Heart left ventricle (tissue), 16 donors: ENCODE measurements around the gene CCL5. TPM values are rescaled to one million over a fixed set of nuclear protein-coding genes. Genes with fewer than 3 reads are reported as not detected.

ENCODE experiments used
- ATAC-seq, 4 donors: fragments of 200-7000 bp; cut with Tn5 transposase; one replicate each; pipeline ENCODE4 v1.9.1; 2020 to 2022; ENCODE audit warnings: moderate library complexity in 4 of 4, mild to moderate bottlenecking in 3 of 4, moderate number of reproducible peaks in 1 of 4
- DNase-seq, 5 donors: peaks; one replicate each; pipeline ENCODE4 v3.0.0-alpha.2; 2020
- H3K27ac ChIP-seq, 12 donors: fragments of 200-600 bp; sonication (generic) in 4 of 12; one replicate each; pipeline versions ENCODE4 v1.5.0 to v1.8.0; 2016 to 2022; ENCODE audit warnings: mild to moderate bottlenecking in 2 of 12
- H3K27me3 ChIP-seq, 9 donors: fragments of 200-600 bp; sonication (generic) in 2 of 9; one replicate each; pipeline versions ENCODE4 v1.5.1 to v1.8.0; 2016 to 2022; ENCODE audit warnings: mild to moderate bottlenecking in 3 of 9
- H3K36me3 ChIP-seq, 9 donors: fragments of 200-600 bp; sonication (generic) in 2 of 9; one replicate each; pipeline versions ENCODE4 v1.5.0 to v1.8.0; 2018 to 2022; ENCODE audit warnings: mild to moderate bottlenecking in 2 of 9
- H3K4me1 ChIP-seq, 12 donors: fragments of 200-600 bp; sonication (generic) in 4 of 12; one replicate each; pipeline versions ENCODE4 v1.5.0 to v1.8.0; 2016 to 2022; ENCODE audit warnings: mild to moderate bottlenecking in 3 of 12
- H3K4me3 ChIP-seq, 12 donors: fragments of 200-600 bp; sonication (generic) in 4 of 12; one replicate each; pipeline versions ENCODE4 v1.5.0 to v1.8.0; 2017 to 2022; ENCODE audit warnings: mild to moderate bottlenecking in 9 of 12, moderate library complexity in 4 of 12
- H3K9me3 ChIP-seq, 12 donors: fragments of 200-600 bp; sonication (generic) in 4 of 12; one replicate each; pipeline versions ENCODE4 v1.5.0 to v1.8.0; 2016 to 2022; ENCODE audit warnings: mild to moderate bottlenecking in 1 of 12
- CTCF ChIP-seq, 12 donors: fragments of 200-600 bp; sonication (generic) in 4 of 12; IDR thresholded peaks; one replicate each; pipeline versions ENCODE4 v1.5.0 to v1.8.0; 2018 to 2022; ENCODE audit warnings: antibody characterized with exemption in 12 of 12, mild to moderate bottlenecking in 5 of 12
- POLR2A ChIP-seq, 2 donors: fragments of 450-650 bp; IDR thresholded peaks; one replicate each; pipeline ENCODE4 v1.6.1; 2017; ENCODE audit warnings: antibody characterized with exemption in 2 of 2, mild to moderate bottlenecking in 2 of 2, moderate library complexity in 2 of 2
- WGBS, 4 donors: extraction: QIAGEN DNeasy Blood & Tissue Kit in 2 of 4; methylation state at CpG; one replicate each; pipeline versions ENCODE4 v1.1.5 to v1.1.7; 2013 to 2018; 5-methylcytosine and 5-hydroxymethylcytosine counted together
- intact Hi-C, 10 donors: fragments of 100-400 bp; cut with DNase I; formaldehyde crosslinking; loops; one replicate each; pipeline versions ENCODE4 v1.11.1 to v1.14.2; 2022
- polyA plus RNA-seq, 2 donors: library from polyadenylated mRNA; stranded (reverse); fragments of 200-250 nt; gene quantifications; one replicate each; pipeline ENCODE4 v1.2.3, GENCODE V29; 2013
- total RNA-seq, 9 donors: library from RNA; depleted of rRNA in 2 of 9; stranded (reverse); fragments of >200 nt in 2 of 9; fragmentation: NEBNext Ultra II Directional in 3 of 9; extraction: Animal tissue kit (Norgen Biotek cat#: 25700) in 3 of 9; gene quantifications; one replicate each; pipeline versions ENCODE4 v1.1.0 to v1.2.4, GENCODE V29; 2016 to 2023
- donor health status: ischemic (EF 13 %, LVEDD 7.1; RV severe dilation, severe dysfunction).
- donor health status: healthy with polysubstance abuse.
- donor health status: DM: no; HTN: yes; CAD: no.
- donor health status: DM: no; HTN: no; CAD: no.
- donor health status: ischemic (EF 25% LVEDD 6.9; RV normal size, moderate dysfunction).
- donor health status: ischemic (EF 25% LVEDD 5.7; RV mildly dilated, moderate dysfunction).
- donor health status: healthy.
- donor health status: DM: yes; HTN: yes; CAD: no.
- donor health status: ischemic (EF 35%, LVEDD 5.7; RV mildly dilated, moderate dysfunction).
- donor health status: nonischemic (EF 11% LVEDD 7.7; RV severe dilation, severe dysfunction).
- donor health status: DM: yes; HTN: yes; CAD: no.
- donor health status: PGD.
- donor health status: ischemic (EF 29% LVEDD 5.4; RV normal size, mild dysfunction).
- donor health status: nonischemic (EF 23%, LVEDD 6.1; RV moderate dilation, normal function).

The CCL5 gene
- total and polyA plus RNA-seq, 11 donors, result 0.46 to 23.7 (median 1.4) TPM; not detected in 1

- Histone ChIP-seq H3K27ac (peak overlapping the region in 2 of 12 donors; percentile 17 to 78), H3K36me3 (no peaks in the 10 kb centered on the region), H3K4me1 (peaks cover 0 to 39% (median 0%) of the 10 kb centered on the region in 12 donors), H3K27me3 (peaks cover 0 to 6% (median 0%) of the 10 kb centered on the region in 9 donors), H3K4me3 (no peak overlapping the region), H3K9me3 (no peaks in the 10 kb centered on the region)
- TF ChIP-seq POLR2A (IDR thresholded peaks at IDR 0.05) (no peak), CTCF (IDR thresholded peaks at IDR 0.05) (no peak)
- ATAC-seq (no peak), DNase-seq (peak in 2 of 5 donors; percentile 12 to 39)
- 70 to 87% (median 78%) methylated on average over 2 of the region's 2 CpGs for WGBS, 4 donors
- intact Hi-C loops, result loop anchor here in 2 of 10 donors (5.0 to 10.0 kb wide), 2 partner anchors 65 to 162 kb away; no protein-coding TSS in a partner anchor
Observed at GRCh38 chr17:35889818-35890773, 9.9 kb upstream of the CCL5 start.

GRCh38 chr17:35889241-35889640 is 9.1 kb upstream of the CCL5 start:
- Histone ChIP-seq H3K9me3 (no peaks in the 10 kb centered on the region), H3K36me3 (no peaks in the 10 kb centered on the region), H3K27ac (peak overlapping the region in 1 of 12 donors; percentile 78), H3K27me3 (peaks cover 0 to 5% (median 0%) of the 10 kb centered on the region in 9 donors), H3K4me3 (no peak overlapping the region), H3K4me1 (peaks cover 0 to 39% (median 0%) of the 10 kb centered on the region in 12 donors)
- TF ChIP-seq POLR2A (IDR thresholded peaks at IDR 0.05), result no peak
- TF ChIP-seq CTCF (IDR thresholded peaks at IDR 0.05), result no peak
- intact Hi-C loops, result loop anchor here in 1 of 10 donors (5.0 kb wide), 1 partner anchor 163 kb away; no protein-coding TSS in a partner anchor
- ATAC-seq (no peak), DNase-seq (no peak)
- WGBS, 4 donors, result 84 to 95% (median 90%) methylated on average over 2 of the region's 2 CpGs

GRCh38 chr17:35878361-35878760 is 1.8 kb downstream of the CCL5 start:
- peak overlapping the region in 1 of 12 donors; percentile 44 for H3K4me3 ChIP-seq
- no peaks in the 10 kb centered on the region for H3K36me3 ChIP-seq
- ATAC-seq (no peak), DNase-seq (no peak)
- H3K9me3 ChIP-seq, result no peaks in the 10 kb centered on the region
- peaks cover 0 to 26% (median 0%) of the 10 kb centered on the region in 12 donors for H3K4me1 ChIP-seq
- WGBS, 4 donors, result 68 to 78% (median 75%) methylated on average over 4 of the region's 4 CpGs
- H3K27me3 ChIP-seq, result no peaks in the 10 kb centered on the region
- TF ChIP-seq POLR2A (IDR thresholded peaks at IDR 0.05) (no peak), CTCF (IDR thresholded peaks at IDR 0.05) (no peak)
- H3K27ac ChIP-seq, result peak overlapping the region in 1 of 12 donors; percentile 53
- intact Hi-C loops, result no loop called here

GRCh38 chr17:35877345-35878029 is 2.7 kb downstream of the CCL5 start:
- DNase-seq (no peak), ATAC-seq (no peak)
- Histone ChIP-seq H3K4me1 (peaks cover 0 to 26% (median 0%) of the 10 kb centered on the region in 12 donors), H3K9me3 (no peaks in the 10 kb centered on the region), H3K4me3 (peak overlapping the region in 1 of 12 donors; percentile 44), H3K27ac (no peak overlapping the region), H3K27me3 (no peaks in the 10 kb centered on the region), H3K36me3 (no peaks in the 10 kb centered on the region)
- TF ChIP-seq POLR2A (IDR thresholded peaks at IDR 0.05), result no peak
- intact Hi-C loops, result no loop called here
